ENCODE data around the gene XKR7.

The XKR7 gene

DNA sequence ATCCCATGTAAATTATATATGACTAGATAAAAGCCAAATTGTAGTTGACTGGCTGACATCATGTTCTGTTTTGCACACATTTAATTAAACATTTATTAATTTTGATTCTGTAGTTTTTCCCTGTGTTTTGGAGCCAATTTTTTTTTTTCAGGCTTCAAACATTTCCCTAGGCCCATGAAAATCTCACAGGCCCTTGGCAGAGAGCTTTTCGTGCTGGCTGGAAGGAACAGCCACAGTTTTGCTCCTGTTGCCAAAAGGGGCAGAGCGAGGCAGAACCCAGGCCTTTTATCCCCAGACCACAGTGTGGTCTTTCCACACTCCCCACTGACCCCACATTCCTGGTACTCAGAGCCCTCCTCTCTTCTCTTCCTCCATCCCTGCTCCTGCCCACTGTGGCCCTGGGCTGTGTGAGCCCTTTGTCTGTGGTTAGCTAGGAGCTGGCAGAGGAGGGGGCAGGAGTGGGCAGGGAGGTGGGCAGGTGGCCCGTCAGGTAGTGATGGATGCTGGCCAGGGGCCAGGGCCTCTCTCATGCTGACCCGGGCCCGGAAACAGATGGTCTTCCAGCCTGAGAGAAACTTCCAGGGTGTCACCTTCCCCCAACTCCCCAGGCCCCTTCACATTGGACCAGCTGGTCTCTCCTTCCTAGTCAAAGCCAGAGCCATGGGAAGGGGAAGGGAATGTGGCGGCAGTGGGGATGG is 22.8 kb downstream of the XKR7 start:
- Histone ChIP-seq H3K4me3 (ENCODE audit: severe bottlenecking) (no peak overlapping the region), H3K27me3 (ENCODE audit: insufficient read depth, poor library complexity, severe bottlenecking) (peaks cover 37% of the 10 kb centered on the region), H3K4me1 (ENCODE audit: insufficient read depth, poor library complexity, severe bottlenecking) (no peaks in the 10 kb centered on the region), H3K36me3 (ENCODE audit: low read depth) (no peaks in the 10 kb centered on the region), H3K9me3 (ENCODE audit: severe bottlenecking) (no peaks in the 10 kb centered on the region), H3K27ac (ENCODE audit: poor library complexity, severe bottlenecking) (no peak overlapping the region)
- ATAC-seq (ENCODE audit: low read depth) (no peak), DNase-seq (ENCODE audit: low spot score) (no peak)
- TF ChIP-seq, protein P1, sequence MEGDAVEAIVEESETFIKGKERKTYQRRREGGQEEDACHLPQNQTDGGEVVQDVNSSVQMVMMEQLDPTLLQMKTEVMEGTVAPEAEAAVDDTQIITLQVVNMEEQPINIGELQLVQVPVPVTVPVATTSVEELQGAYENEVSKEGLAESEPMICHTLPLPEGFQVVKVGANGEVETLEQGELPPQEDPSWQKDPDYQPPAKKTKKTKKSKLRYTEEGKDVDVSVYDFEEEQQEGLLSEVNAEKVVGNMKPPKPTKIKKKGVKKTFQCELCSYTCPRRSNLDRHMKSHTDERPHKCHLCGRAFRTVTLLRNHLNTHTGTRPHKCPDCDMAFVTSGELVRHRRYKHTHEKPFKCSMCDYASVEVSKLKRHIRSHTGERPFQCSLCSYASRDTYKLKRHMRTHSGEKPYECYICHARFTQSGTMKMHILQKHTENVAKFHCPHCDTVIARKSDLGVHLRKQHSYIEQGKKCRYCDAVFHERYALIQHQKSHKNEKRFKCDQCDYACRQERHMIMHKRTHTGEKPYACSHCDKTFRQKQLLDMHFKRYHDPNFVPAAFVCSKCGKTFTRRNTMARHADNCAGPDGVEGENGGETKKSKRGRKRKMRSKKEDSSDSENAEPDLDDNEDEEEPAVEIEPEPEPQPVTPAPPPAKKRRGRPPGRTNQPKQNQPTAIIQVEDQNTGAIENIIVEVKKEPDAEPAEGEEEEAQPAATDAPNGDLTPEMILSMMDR (IDR thresholded peaks at IDR 0.05; ENCODE audit: poor library complexity, severe bottlenecking), result no peak

DNA sequence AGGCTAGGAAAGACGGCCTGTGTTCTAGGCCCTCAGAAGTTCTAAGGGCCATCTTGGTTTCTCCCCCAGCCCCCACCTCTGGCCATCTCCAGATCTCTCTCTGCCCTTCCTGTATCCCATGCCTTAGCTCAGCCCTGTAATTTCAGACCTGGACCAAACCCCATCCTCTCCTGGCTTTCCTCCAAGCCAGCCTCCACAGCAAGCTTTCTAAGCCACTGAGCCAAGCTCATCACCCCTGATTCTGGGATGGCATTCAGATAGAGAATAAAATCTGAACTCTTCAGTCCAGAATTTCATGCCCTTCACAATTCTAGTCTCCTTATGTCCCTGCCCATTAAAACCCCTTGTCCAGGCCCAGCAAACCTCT is 23.4 kb downstream of the XKR7 start:
- Histone ChIP-seq H3K36me3 (ENCODE audit: low read depth) (no peaks in the 10 kb centered on the region), H3K4me3 (ENCODE audit: severe bottlenecking) (no peak overlapping the region), H3K9me3 (ENCODE audit: severe bottlenecking) (no peaks in the 10 kb centered on the region), H3K4me1 (ENCODE audit: insufficient read depth, poor library complexity, severe bottlenecking) (no peaks in the 10 kb centered on the region), H3K27me3 (ENCODE audit: insufficient read depth, poor library complexity, severe bottlenecking) (peaks cover 40% of the 10 kb centered on the region), H3K27ac (ENCODE audit: poor library complexity, severe bottlenecking) (no peak overlapping the region)
- DNase-seq (ENCODE audit: low spot score), result no peak
- no peak for ATAC-seq (ENCODE audit: low read depth)
- TF ChIP-seq, protein P1 (IDR thresholded peaks at IDR 0.05; ENCODE audit: poor library complexity, severe bottlenecking), result no peak

DNA sequence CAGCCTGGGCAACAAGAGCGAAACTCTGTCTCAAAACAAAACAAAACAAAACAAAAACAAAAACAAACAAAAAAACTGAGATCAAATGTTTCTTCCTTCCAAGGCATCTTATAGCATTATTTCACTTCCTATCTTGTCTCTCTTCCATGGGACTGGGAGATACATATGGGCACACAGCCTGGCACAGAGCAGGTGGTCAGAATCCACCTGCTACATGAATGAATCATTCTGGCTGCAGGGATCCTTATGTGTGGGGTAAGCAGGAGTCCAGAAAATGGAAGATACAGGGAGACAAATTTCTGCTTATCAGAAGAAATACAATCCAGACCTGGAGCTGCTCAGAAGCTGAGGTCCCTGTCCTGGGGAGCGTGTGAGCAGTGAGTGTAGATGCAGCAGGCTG is 24.1 kb downstream of the XKR7 start:
- peaks cover 40% of the 10 kb centered on the region for H3K27me3 ChIP-seq (ENCODE audit: insufficient read depth, poor library complexity, severe bottlenecking)
- DNase-seq (ENCODE audit: low spot score), result no peak
- H3K4me1 ChIP-seq (ENCODE audit: insufficient read depth, poor library complexity, severe bottlenecking), result no peaks in the 10 kb centered on the region
- no peaks in the 10 kb centered on the region for H3K36me3 ChIP-seq (ENCODE audit: low read depth)
- ATAC-seq (ENCODE audit: low read depth), result no peak
- TF ChIP-seq, protein P1 (IDR thresholded peaks at IDR 0.05; ENCODE audit: poor library complexity, severe bottlenecking), result no peak
- no peaks in the 10 kb centered on the region for H3K9me3 ChIP-seq (ENCODE audit: severe bottlenecking)
- no peak overlapping the region for H3K4me3 ChIP-seq (ENCODE audit: severe bottlenecking)
- H3K27ac ChIP-seq (ENCODE audit: poor library complexity, severe bottlenecking), result no peak overlapping the region

DNA sequence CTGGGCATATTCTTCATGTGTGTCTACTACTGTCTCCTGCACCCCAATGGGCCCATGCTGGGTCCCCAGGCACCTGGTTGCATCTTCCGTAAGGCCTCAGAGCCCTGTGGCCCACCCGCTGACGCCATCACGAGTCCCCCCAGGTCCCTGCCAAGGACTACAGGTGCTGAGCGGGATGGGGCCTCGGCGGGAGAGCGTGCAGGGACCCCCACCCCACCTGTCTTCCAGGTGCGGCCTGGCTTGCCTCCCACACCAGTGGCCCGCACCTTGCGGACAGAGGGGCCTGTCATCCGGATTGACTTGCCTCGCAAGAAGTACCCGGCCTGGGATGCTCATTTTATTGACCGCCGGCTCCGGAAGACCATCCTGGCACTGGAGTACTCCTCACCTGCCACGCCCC is 29.0 kb downstream of the XKR7 start:
- DNase-seq (ENCODE audit: low spot score), result no peak
- H3K27ac ChIP-seq (ENCODE audit: poor library complexity, severe bottlenecking), result no peak overlapping the region
- ATAC-seq (ENCODE audit: low read depth), result no peak
- peaks cover 40% of the 10 kb centered on the region for H3K27me3 ChIP-seq (ENCODE audit: insufficient read depth, poor library complexity, severe bottlenecking)
- H3K36me3 ChIP-seq (ENCODE audit: low read depth), result no peaks in the 10 kb centered on the region
- no peaks in the 10 kb centered on the region for H3K9me3 ChIP-seq (ENCODE audit: severe bottlenecking)
- no peaks in the 10 kb centered on the region for H3K4me1 ChIP-seq (ENCODE audit: insufficient read depth, poor library complexity, severe bottlenecking)
- no peak overlapping the region for H3K4me3 ChIP-seq (ENCODE audit: severe bottlenecking)
- TF ChIP-seq, protein P1 (IDR thresholded peaks at IDR 0.05; ENCODE audit: poor library complexity, severe bottlenecking), result no peak

DNA sequence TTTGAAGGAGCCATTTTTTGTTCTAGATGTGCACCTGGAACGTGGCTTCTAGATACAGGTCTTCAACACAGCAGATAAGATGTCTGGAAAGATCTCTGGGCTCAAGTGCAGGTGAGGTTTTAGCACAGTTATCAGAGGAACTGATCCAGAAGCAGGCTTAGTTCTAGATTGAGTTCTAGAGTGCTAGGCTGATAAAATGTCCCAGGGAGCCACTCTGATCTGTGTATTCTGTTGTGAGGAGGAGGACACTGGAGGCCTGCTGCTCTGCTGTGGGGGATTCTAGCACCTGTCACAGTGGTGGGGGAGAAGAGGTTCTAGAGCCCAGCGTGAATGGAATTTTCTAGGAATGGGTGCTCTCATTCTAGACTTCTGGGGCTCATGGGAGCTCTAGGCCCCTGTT is 30.3 kb downstream of the XKR7 start:
- ATAC-seq (ENCODE audit: low read depth) (no peak), DNase-seq (ENCODE audit: low spot score) (no peak)
- no peak overlapping the region for H3K27ac ChIP-seq (ENCODE audit: poor library complexity, severe bottlenecking)
- peaks cover 29% of the 10 kb centered on the region for H3K27me3 ChIP-seq (ENCODE audit: insufficient read depth, poor library complexity, severe bottlenecking)
- H3K36me3 ChIP-seq (ENCODE audit: low read depth), result no peaks in the 10 kb centered on the region
- TF ChIP-seq, protein P1 (IDR thresholded peaks at IDR 0.05; ENCODE audit: poor library complexity, severe bottlenecking), result no peak
- no peak overlapping the region for H3K4me3 ChIP-seq (ENCODE audit: severe bottlenecking)
- H3K4me1 ChIP-seq (ENCODE audit: insufficient read depth, poor library complexity, severe bottlenecking), result no peaks in the 10 kb centered on the region
- H3K9me3 ChIP-seq (ENCODE audit: severe bottlenecking), result no peaks in the 10 kb centered on the region
